Liver (tissue), 9 donors: ENCODE data around the gene MYO3B. TPM values are rescaled to one million over a fixed set of nuclear protein-coding genes. Genes with fewer than 3 reads are reported as not detected.

Experiments
- DNase-seq: peaks from one replicate; pipeline ENCODE4 v3.0.0-alpha.2; 2017; ENCODE audit warnings: low spot score
- H3K27ac ChIP-seq, 2 donors: one replicate each; pipeline ENCODE4 v1.7.0; 2013; ENCODE audit warnings: inconsistent platforms in 2 of 2, low read length in 2 of 2, control low read depth in 1 of 2, low read depth in 1 of 2, mild to moderate bottlenecking in 1 of 2
- H3K27me3 ChIP-seq, 4 donors: one replicate each; pipeline versions ENCODE4 v1.6.1 to v1.7.0; 2013; ENCODE audit warnings: low read length in 3 of 4, inconsistent platforms in 1 of 4, mild to moderate bottlenecking in 1 of 4, moderate library complexity in 1 of 4; ENCODE audit not compliant: control insufficient read depth in 4 of 4, insufficient read depth in 4 of 4
- H3K36me3 ChIP-seq, 4 donors: one replicate each; pipeline versions ENCODE4 v1.6.1 to v1.7.0; 2013; ENCODE audit warnings: low read length in 3 of 4, mild to moderate bottlenecking in 3 of 4, low read depth in 1 of 4, moderate library complexity in 1 of 4; ENCODE audit not compliant: control insufficient read depth in 4 of 4, insufficient read depth in 3 of 4
- H3K4me1 ChIP-seq, 4 donors: one replicate each; pipeline versions ENCODE4 v1.6.1 to v1.7.0; 2013; ENCODE audit warnings: low read length in 3 of 4, mild to moderate bottlenecking in 3 of 4, moderate library complexity in 1 of 4; ENCODE audit not compliant: control insufficient read depth in 4 of 4, insufficient read depth in 4 of 4
- H3K4me3 ChIP-seq, 3 donors: one replicate each; pipeline versions ENCODE4 v1.6.1 to v1.7.0; 2013; ENCODE audit warnings: low read length in 3 of 3, control low read depth in 1 of 3, low read depth in 1 of 3, mild to moderate bottlenecking in 1 of 3
- H3K9ac ChIP-seq, 2 donors: one replicate each; pipeline ENCODE4 v1.7.0; 2013; ENCODE audit warnings: low read length in 2 of 2, mild to moderate bottlenecking in 2 of 2, moderate library complexity in 2 of 2, control low read depth in 1 of 2, low read depth in 1 of 2
- H3K9me3 ChIP-seq, 4 donors: one replicate each; pipeline versions ENCODE4 v1.6.1 to v1.7.0; 2013; ENCODE audit warnings: low read length in 3 of 4; ENCODE audit not compliant: control insufficient read depth in 4 of 4
- ATF3 ChIP-seq: IDR thresholded peaks from 2 replicates; pipeline ENCODE4 v1.6.1; 2016; ENCODE audit warnings: antibody characterized with exemption
- EGR1 ChIP-seq, 2 donors: IDR thresholded peaks; 2 replicates each; pipeline ENCODE4 v1.6.1; 2016 to 2018; ENCODE audit warnings: antibody characterized with exemption in 2 of 2, low read depth in 2 of 2
- FOXA1 ChIP-seq: IDR thresholded peaks from 2 replicates; pipeline ENCODE4 v1.6.1; 2016; ENCODE audit warnings: antibody characterized with exemption
- FOXA2 ChIP-seq: IDR thresholded peaks from 2 replicates; pipeline ENCODE4 v1.6.1; 2016; ENCODE audit warnings: antibody characterized with exemption
- GABPA ChIP-seq, 2 donors: IDR thresholded peaks in 1 of 2; conservative IDR thresholded peaks in 1 of 2; 2 replicates each; pipeline ENCODE4 v1.6.1; 2016; ENCODE audit warnings: antibody characterized with exemption in 2 of 2, mild to moderate bottlenecking in 1 of 2, moderate library complexity in 1 of 2
- HNF4A ChIP-seq, 2 donors: conservative IDR thresholded peaks; 2 replicates each; pipeline ENCODE4 v1.6.1; 2016; ENCODE audit warnings: antibody characterized with exemption in 2 of 2, mild to moderate bottlenecking in 2 of 2
- HNF4G ChIP-seq: IDR thresholded peaks from 2 replicates; pipeline ENCODE4 v1.6.1; 2016; ENCODE audit warnings: antibody characterized with exemption
- JUND ChIP-seq, 2 donors: IDR thresholded peaks; 2 replicates each; pipeline ENCODE4 v1.6.1; 2016; ENCODE audit warnings: antibody characterized with exemption in 2 of 2
- MAX ChIP-seq: IDR thresholded peaks from 2 replicates; pipeline ENCODE4 v1.6.1; 2016; ENCODE audit warnings: antibody characterized with exemption
- NR2F2 ChIP-seq: IDR thresholded peaks from 2 replicates; pipeline ENCODE4 v1.6.1; 2016; ENCODE audit warnings: antibody characterized with exemption
- RAD21 ChIP-seq, 2 donors: IDR thresholded peaks; 2 replicates each; pipeline ENCODE4 v1.6.1; 2016; ENCODE audit warnings: antibody characterized with exemption in 2 of 2, mild to moderate bottlenecking in 2 of 2
- REST ChIP-seq: IDR thresholded peaks from 2 replicates; pipeline ENCODE4 v1.6.1; 2016; ENCODE audit warnings: antibody characterized with exemption, mild to moderate bottlenecking
- SP1 ChIP-seq: IDR thresholded peaks from 2 replicates; pipeline ENCODE4 v1.6.1; 2018; ENCODE audit warnings: antibody characterized with exemption, mild to moderate bottlenecking
- TAF1 ChIP-seq: conservative IDR thresholded peaks from 2 replicates; pipeline ENCODE4 v1.6.1; 2016; ENCODE audit warnings: antibody characterized with exemption, mild to moderate bottlenecking
- YY1 ChIP-seq: IDR thresholded peaks from 2 replicates; pipeline ENCODE4 v1.6.1; 2016; ENCODE audit warnings: antibody characterized with exemption, mild to moderate bottlenecking
- ZBTB33 ChIP-seq: IDR thresholded peaks from 2 replicates; pipeline ENCODE4 v1.6.1; 2016; ENCODE audit warnings: antibody characterized with exemption
- WGBS: extraction: QIAGEN DNeasy Blood & Tissue Kit; methylation state at CpG from one replicate; pipeline ENCODE4 v1.1.7; 2013; 5-methylcytosine and 5-hydroxymethylcytosine counted together
- polyA plus RNA-seq, 2 donors: library from polyadenylated mRNA; stranded (reverse) in 1 of 2; unstranded in 1 of 2; fragments of 200-250 nt in 1 of 2; fragments of >200 nt in 1 of 2; fragmentation: Nextera tagmentation in 1 of 2; extraction: Ambion mirVana in 1 of 2; gene quantifications; one replicate each; pipeline versions ENCODE4 v1.2.1 to v1.2.3, GENCODE V29; 2013 to 2015
- total RNA-seq, 2 donors: library from RNA; depleted of rRNA; stranded (reverse); fragments of >200 nt; gene quantifications; one replicate each; pipeline ENCODE4 v1.2.3, GENCODE V29; 2014
- donor health status: healthy.
- donor health status: healthy.
- donor health status: healthy.
- donor health status: healthy.
- donor health status: healthy.

Gene MYO3B
- total and polyA plus RNA-seq, 4 donors = under 0.01 to 0.05 TPM; not detected in 2

GRCh38 chr2:170585067-170585466, 407.1 kb downstream of the MYO3B start:
- Histone ChIP-seq H3K27ac (no peak overlapping the region), H3K9ac (no peak overlapping the region), H3K4me3 (no peak overlapping the region), H3K36me3 (no peaks in the 10 kb centered on the region), H3K27me3 (no peaks in the 10 kb centered on the region), H3K4me1 (no peaks in the 10 kb centered on the region), H3K9me3 (no peaks in the 10 kb centered on the region)
- no peak for DNase-seq
- TF ChIP-seq FOXA2 (no peak), EGR1 (IDR thresholded peaks at IDR 0.05; ENCODE audit: low read depth in 2 of 2) (no peak), ZBTB33 (no peak), SP1 (no peak), RAD21 (IDR thresholded peaks at IDR 0.05) (no peak), HNF4A (conservative IDR thresholded peaks at IDR 0.05) (no peak), GABPA (IDR thresholded peaks at IDR 0.05 in 1 of 2, conservative IDR thresholded peaks at IDR 0.05 in 1 of 2) (no peak), FOXA1 (no peak), REST (no peak), JUND (IDR thresholded peaks at IDR 0.05) (no peak), YY1 (no peak), HNF4G (no peak), NR2F2 (no peak), ATF3 (no peak), TAF1 (no peak)

- no peak for DNase-seq
- no peak for TF ChIP-seq REST
- TF ChIP-seq SP1 = no peak
- TF ChIP-seq ZBTB33 = no peak
- TF ChIP-seq FOXA1 = no peak
- no peak for TF ChIP-seq MAX
- TF ChIP-seq RAD21 (IDR thresholded peaks at IDR 0.05) = no peak
- no peak for TF ChIP-seq JUND (IDR thresholded peaks at IDR 0.05)
- Histone ChIP-seq H3K4me3 (no peak overlapping the region), H3K9ac (no peak overlapping the region), H3K9me3 (no peaks in the 10 kb centered on the region), H3K4me1 (no peaks in the 10 kb centered on the region), H3K36me3 (no peaks in the 10 kb centered on the region), H3K27me3 (no peaks in the 10 kb centered on the region), H3K27ac (no peak overlapping the region)
- 56% methylated on average over 2 of the region's 2 CpGs for WGBS
These were observed 408.7 kb downstream of the MYO3B start for GRCh38 chr2:170586571-170587095.
